Spleen (tissue), 11 donors: ENCODE measurements around the gene TLX2. TPM values are rescaled to one million over a fixed set of nuclear protein-coding genes. Genes with fewer than 3 reads are reported as not detected.
A peak's percentile ranks its signal among the peaks of the same experiment; 100 is the strongest.

ENCODE experiments used
- DNase-seq: peaks from one replicate; pipeline ENCODE4 v3.0.0-alpha.2; 2020
- H3K27ac ChIP-seq, 8 donors: fragments of 200-600 bp; sonication (generic) in 7 of 8; 1 replicate in 4 of 8; 2 replicates in 4 of 8; pipeline versions ENCODE4 v1.5.0 to v1.8.0; 2016 to 2021; ENCODE audit warnings: inconsistent platforms in 4 of 8, mild to moderate bottlenecking in 4 of 8, moderate library complexity in 1 of 8
- H3K27me3 ChIP-seq, 7 donors: fragments of 200-600 bp; sonication (generic) in 6 of 7; replicated peaks in 1 of 7; 1 replicate in 4 of 7; 2 replicates in 3 of 7; pipeline versions ENCODE4 v1.5.0 to v1.8.0; 2016 to 2021; ENCODE audit warnings: inconsistent platforms in 3 of 7, mild to moderate bottlenecking in 1 of 7
- H3K36me3 ChIP-seq, 6 donors: fragments of 200-600 bp; sonication (generic) in 5 of 6; 1 replicate in 4 of 6; 2 replicates in 2 of 6; pipeline versions ENCODE4 v1.5.0 to v1.8.0; 2016 to 2021; ENCODE audit warnings: inconsistent platforms in 2 of 6
- H3K4me1 ChIP-seq, 6 donors: fragments of 200-600 bp; sonication (generic) in 5 of 6; 1 replicate in 3 of 6; 2 replicates in 3 of 6; pipeline versions ENCODE4 v1.5.0 to v1.8.0; 2016 to 2021; ENCODE audit warnings: inconsistent platforms in 3 of 6
- H3K4me3 ChIP-seq, 8 donors: fragments of 200-600 bp; sonication (generic) in 7 of 8; 1 replicate in 4 of 8; 2 replicates in 4 of 8; pipeline versions ENCODE4 v1.5.0 to v1.8.0; 2016 to 2021; ENCODE audit warnings: inconsistent platforms in 4 of 8, mild to moderate bottlenecking in 4 of 8, moderate library complexity in 2 of 8
- H3K9me3 ChIP-seq, 8 donors: fragments of 200-600 bp; sonication (generic) in 7 of 8; 1 replicate in 4 of 8; 2 replicates in 4 of 8; pipeline versions ENCODE4 v1.5.0 to v1.8.0; 2016 to 2021; ENCODE audit warnings: inconsistent platforms in 4 of 8
- CTCF ChIP-seq, 11 experiments: fragments of 200-600 bp in 7 of 11; fragments of 450-650 bp in 4 of 11; sonication (generic) in 4 of 11; IDR thresholded peaks in 8 of 11; conservative IDR thresholded peaks in 3 of 11; 1 replicate in 7 of 11; 2 replicates in 4 of 11; pipeline versions ENCODE4 v1.4.0 to v1.8.0; 2016 to 2021; ENCODE audit warnings: antibody characterized with exemption in 11 of 11, inconsistent platforms in 4 of 11, mild to moderate bottlenecking in 1 of 11
- POLR2A ChIP-seq, 3 donors: fragments of 450-650 bp; IDR thresholded peaks; one replicate each; pipeline ENCODE4 v1.5.1; 2017; ENCODE audit warnings: antibody characterized with exemption in 3 of 3, mild to moderate bottlenecking in 1 of 3
- POLR2AphosphoS5 ChIP-seq, 3 donors: sonication (generic); formaldehyde crosslinking; IDR thresholded peaks; one replicate each; pipeline ENCODE4 v1.5.1; 2017; ENCODE audit warnings: antibody characterized with exemption in 3 of 3
- WGBS, 5 donors: extraction: QIAGEN DNeasy Blood & Tissue Kit in 3 of 5; methylation state at CpG; one replicate each; pipeline versions ENCODE4 v1.1.5 to v1.1.7; 2013 to 2018; 5-methylcytosine and 5-hydroxymethylcytosine counted together
- intact Hi-C: fragments of 100-400 bp; cut with DNase I; formaldehyde crosslinking; loops from one replicate; pipeline ENCODE4 v1.15.0; 2023; ENCODE audit warnings: low total_unique reads
- polyA plus RNA-seq, 3 donors: library from polyadenylated mRNA; stranded (reverse); fragments of 200-250 nt; gene quantifications; one replicate each; pipeline ENCODE4 v1.2.1, GENCODE V29; 2013
- total RNA-seq, 7 donors: library from RNA; depleted of rRNA in 3 of 7; stranded (reverse); fragments of >200 nt in 3 of 7; fragmentation: NEBNext Ultra II Directional in 4 of 7; extraction: Animal tissue kit (Norgen Biotek cat#: 25700) in 4 of 7; gene quantifications; one replicate each; pipeline versions ENCODE4 v1.1.0 to v1.2.1, GENCODE V29; 2016 to 2021
- donor health status: healthy with polysubstance abuse.
- donor health status: DM: no; HTN: no; CAD: no; lungs with moderate emphysema.
- donor health status: DM: no; HTN: no; CAD: no.
- donor health status: Bipolar disorder and iron deficiency.
- donor health status: healthy.
- donor health status: DM: no; HTN: no; CAD: no.
- donor health status: DM: yes; HTN: yes; CAD: no.

Gene TLX2
- total and polyA plus RNA-seq, 10 donors, result 0.04 to 0.05 TPM; not detected in 8

GRCh38 chr2:74472945-74473258 is 41.3 kb upstream of the TLX2 start:
- 8 to 16% (median 11%) methylated on average over 7 of the region's 7 CpGs for WGBS, 5 donors
- TF ChIP-seq POLR2AphosphoS5 (IDR thresholded peaks at IDR 0.05) (no peak), POLR2A (IDR thresholded peaks at IDR 0.05) (no peak), CTCF (IDR thresholded peaks at IDR 0.05 in 8 of 11, conservative IDR thresholded peaks at IDR 0.05 in 3 of 11) (no peak)

GRCh38 chr2:74474481-74474880 is 39.8 kb upstream of the TLX2 start:
- Histone ChIP-seq H3K27ac (no peak overlapping the region), H3K36me3 (peaks cover 0 to 66% (median 27%) of the 10 kb centered on the region in 6 donors), H3K9me3 (no peaks in the 10 kb centered on the region), H3K4me3 (no peak overlapping the region), H3K27me3 (no peaks in the 10 kb centered on the region), H3K4me1 (peaks cover 18 to 53% (median 25%) of the 10 kb centered on the region in 6 donors)
- TF ChIP-seq POLR2AphosphoS5 (IDR thresholded peaks at IDR 0.05), result no peak
- no peak for TF ChIP-seq POLR2A (IDR thresholded peaks at IDR 0.05)
- TF ChIP-seq CTCF (IDR thresholded peaks at IDR 0.05 in 8 of 11, conservative IDR thresholded peaks at IDR 0.05 in 3 of 11), result no peak
- intact Hi-C loops, result no loop called here
- WGBS, 5 donors, result 94 to 99% (median 95%) methylated on average over 6 of the region's 6 CpGs
- DNase-seq, result peak; percentile 69

More at GRCh38 chr2:74472945-74473258, 41.3 kb upstream of the TLX2 start:
- intact Hi-C loops, result no loop called here
- Histone ChIP-seq H3K4me1 (peaks cover 18 to 47% (median 25%) of the 10 kb centered on the region in 6 donors), H3K36me3 (peaks cover 0 to 50% (median 22%) of the 10 kb centered on the region in 6 donors), H3K27me3 (no peaks in the 10 kb centered on the region), H3K27ac (peak overlapping the region; percentile 77 to 93 (median 91)), H3K9me3 (no peaks in the 10 kb centered on the region), H3K4me3 (peak overlapping the region; percentile 54 to 78 (median 71))
- DNase-seq, result no peak

DNA sequence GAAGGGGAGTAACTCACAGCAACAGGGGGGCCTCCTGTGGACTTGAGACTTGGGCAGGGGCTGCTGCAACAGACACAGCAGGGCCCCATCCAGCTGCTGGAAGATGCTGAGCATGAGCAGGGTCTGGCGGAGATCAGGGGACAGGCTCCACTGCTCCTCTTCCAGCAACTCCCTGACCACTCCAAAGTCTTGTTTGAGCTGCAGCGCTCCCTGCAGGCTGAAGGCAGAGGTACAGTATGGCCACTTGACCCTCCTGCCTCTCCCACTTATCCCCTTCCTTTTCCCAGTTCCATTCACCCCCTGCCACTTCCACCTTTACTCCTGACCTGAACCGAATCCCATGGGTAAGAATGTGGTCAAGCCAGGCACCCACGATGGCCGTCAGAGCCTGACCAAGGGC is 39.4 kb upstream of the TLX2 start:
- Histone ChIP-seq H3K27me3 (no peaks in the 10 kb centered on the region), H3K36me3 (peaks cover 0 to 70% (median 29%) of the 10 kb centered on the region in 6 donors), H3K27ac (no peak overlapping the region), H3K4me3 (no peak overlapping the region), H3K4me1 (peaks cover 19 to 57% (median 26%) of the 10 kb centered on the region in 6 donors), H3K9me3 (no peaks in the 10 kb centered on the region)
- peak; percentile 69 for DNase-seq
- TF ChIP-seq POLR2AphosphoS5 (IDR thresholded peaks at IDR 0.05), result no peak
- TF ChIP-seq CTCF (IDR thresholded peaks at IDR 0.05 in 8 of 11, conservative IDR thresholded peaks at IDR 0.05 in 3 of 11), result peak in 1 of 11 experiments; percentile 19
- no peak for TF ChIP-seq POLR2A (IDR thresholded peaks at IDR 0.05)
- whole genome bisulfite sequencing, 5 donors, result 81 to 91% (median 89%) methylated on average over 5 of the region's 5 CpGs
- intact Hi-C loops, result no loop called here

DNA sequence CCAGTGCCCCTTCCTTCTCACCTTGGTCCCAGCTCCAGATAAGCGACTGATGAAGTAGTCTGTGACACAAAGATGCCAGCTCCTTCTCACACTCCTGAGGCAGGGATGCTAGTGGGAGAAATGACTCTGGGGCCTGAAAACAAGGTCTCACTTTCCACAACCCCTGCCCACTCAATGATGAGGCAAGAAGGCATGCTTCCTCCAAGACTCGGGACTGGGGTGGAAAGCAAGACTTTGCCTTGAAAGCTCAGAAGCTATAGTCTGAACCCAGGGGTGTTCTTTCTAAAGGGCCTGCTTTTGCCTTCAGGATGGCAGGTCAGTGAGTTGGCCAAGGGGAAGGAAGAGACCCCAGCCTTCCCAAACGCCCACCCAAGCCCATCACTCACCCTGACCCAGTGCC is 32.8 kb upstream of the TLX2 start:
- WGBS, 5 donors, result 48 to 93% (median 70%) methylated on average over 2 to 3 of the region's 3 CpGs
- intact Hi-C loops, result loop anchor here (5.0 kb wide), 1 partner anchor 106 kb away; no protein-coding TSS in a partner anchor
- Histone ChIP-seq H3K36me3 (peaks cover 0 to 69% (median 25%) of the 10 kb centered on the region in 6 donors), H3K27me3 (no peaks in the 10 kb centered on the region), H3K4me1 (peaks cover 33 to 68% (median 40%) of the 10 kb centered on the region in 6 donors), H3K27ac (peak overlapping the region in 5 of 8 donors; percentile 93 to 97 (median 94)), H3K4me3 (peak overlapping the region; percentile 72 to 96 (median 88)), H3K9me3 (no peaks in the 10 kb centered on the region)
- no peak for TF ChIP-seq POLR2A (IDR thresholded peaks at IDR 0.05)
- TF ChIP-seq POLR2AphosphoS5 (IDR thresholded peaks at IDR 0.05), result no peak
- TF ChIP-seq CTCF (IDR thresholded peaks at IDR 0.05 in 8 of 11, conservative IDR thresholded peaks at IDR 0.05 in 3 of 11), result no peak
- no peak for DNase-seq
